ENCODE results near the gene PAPOLB. TPM values are rescaled to one million over a fixed set of nuclear protein-coding genes. Genes with fewer than 3 reads are reported as not detected.
"Not testable (repeated sequence)": the region's sequence is repeated elsewhere in the genome, so short reads cannot be mapped to it uniquely, and the experiment has no call there.

The PAPOLB gene
- total RNA-seq, 1 experiment from 2014 or later: not detected

DNA sequence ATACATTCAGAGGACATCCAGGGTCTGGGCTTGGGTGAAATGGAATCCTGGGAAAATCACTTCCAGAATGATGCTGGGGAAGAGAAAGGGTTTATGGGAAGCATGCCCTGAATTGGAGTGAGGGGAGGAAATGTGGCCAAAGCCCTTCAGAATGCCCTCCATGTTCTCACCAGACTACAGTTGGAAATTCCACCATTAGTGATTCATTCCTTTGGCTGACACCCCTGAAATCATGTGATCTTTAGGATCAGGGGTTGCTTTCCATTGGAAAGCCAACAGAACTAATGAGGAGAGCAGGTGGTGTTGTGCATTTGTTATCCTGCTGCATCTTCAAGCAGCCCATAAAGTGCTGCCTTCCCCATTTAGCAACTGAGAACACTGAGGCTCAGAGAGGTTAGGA lies 42.5 kb upstream of the PAPOLB start:
- DNase-seq (ENCODE audit: unreplicated experiment): no peak
- Mint-ChIP-seq H3K27me3 (ENCODE audit: insufficient read depth, unreplicated experiment) (peaks cover 34% of the 10 kb centered on the region), H3K36me3 (ENCODE audit: insufficient read depth, unreplicated experiment) (no peaks in the 10 kb centered on the region), H3K9me3 (ENCODE audit: unreplicated experiment) (no peaks in the 10 kb centered on the region), H3K27ac (ENCODE audit: low read depth, unreplicated experiment) (no peak overlapping the region), H3K4me1 (ENCODE audit: insufficient read depth, unreplicated experiment) (no peaks in the 10 kb centered on the region), H3K4me3 (ENCODE audit: unreplicated experiment) (no peak overlapping the region)
- TF ChIP-seq, protein P1, sequence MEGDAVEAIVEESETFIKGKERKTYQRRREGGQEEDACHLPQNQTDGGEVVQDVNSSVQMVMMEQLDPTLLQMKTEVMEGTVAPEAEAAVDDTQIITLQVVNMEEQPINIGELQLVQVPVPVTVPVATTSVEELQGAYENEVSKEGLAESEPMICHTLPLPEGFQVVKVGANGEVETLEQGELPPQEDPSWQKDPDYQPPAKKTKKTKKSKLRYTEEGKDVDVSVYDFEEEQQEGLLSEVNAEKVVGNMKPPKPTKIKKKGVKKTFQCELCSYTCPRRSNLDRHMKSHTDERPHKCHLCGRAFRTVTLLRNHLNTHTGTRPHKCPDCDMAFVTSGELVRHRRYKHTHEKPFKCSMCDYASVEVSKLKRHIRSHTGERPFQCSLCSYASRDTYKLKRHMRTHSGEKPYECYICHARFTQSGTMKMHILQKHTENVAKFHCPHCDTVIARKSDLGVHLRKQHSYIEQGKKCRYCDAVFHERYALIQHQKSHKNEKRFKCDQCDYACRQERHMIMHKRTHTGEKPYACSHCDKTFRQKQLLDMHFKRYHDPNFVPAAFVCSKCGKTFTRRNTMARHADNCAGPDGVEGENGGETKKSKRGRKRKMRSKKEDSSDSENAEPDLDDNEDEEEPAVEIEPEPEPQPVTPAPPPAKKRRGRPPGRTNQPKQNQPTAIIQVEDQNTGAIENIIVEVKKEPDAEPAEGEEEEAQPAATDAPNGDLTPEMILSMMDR (IDR thresholded peaks at IDR 0.05; ENCODE audit: unreplicated experiment): no peak
- BruUV-seq (replicated peaks): no TSS peak
- ChIA-PET POLR2A (no interaction called here), CTCF (no interaction called here)
- intact Hi-C loops (cut with micrococcal nuclease): no loop called here

DNA sequence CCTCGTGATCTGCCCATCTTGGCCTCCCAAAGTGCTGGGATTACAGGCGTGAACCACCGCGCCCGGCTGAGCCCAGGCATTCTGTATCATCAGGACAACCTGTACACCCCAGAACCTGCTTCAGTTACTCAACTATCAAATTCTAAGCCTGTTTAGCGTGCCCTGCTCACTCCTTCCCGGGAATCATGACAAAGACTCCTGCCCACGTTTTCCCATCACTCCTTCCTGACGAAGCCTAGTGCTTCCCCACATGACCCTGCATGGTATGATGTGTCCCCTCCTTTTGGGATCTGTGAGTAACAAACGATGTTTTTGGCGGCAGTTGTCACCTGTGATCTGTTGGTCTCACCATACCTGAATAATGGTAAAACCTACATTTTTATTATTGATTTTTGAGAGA lies 33.9 kb upstream of the PAPOLB start:
- intact Hi-C loops (cut with micrococcal nuclease): no loop called here
- no peaks in the 10 kb centered on the region for H3K4me1 Mint-ChIP-seq (ENCODE audit: insufficient read depth, unreplicated experiment)
- H3K27me3 Mint-ChIP-seq (ENCODE audit: insufficient read depth, unreplicated experiment): no peaks in the 10 kb centered on the region
- TF ChIP-seq, protein P1 (IDR thresholded peaks at IDR 0.05; ENCODE audit: unreplicated experiment): no peak
- ChIA-PET POLR2A (no interaction called here), CTCF (interaction anchor here (0.7 kb wide), 1 partner anchor 85 kb away, joined by 3 read pairs; no protein-coding TSS in a partner anchor)
- H3K27ac Mint-ChIP-seq (ENCODE audit: low read depth, unreplicated experiment): no peak overlapping the region
- no peaks in the 10 kb centered on the region for H3K36me3 Mint-ChIP-seq (ENCODE audit: insufficient read depth, unreplicated experiment)
- BruUV-seq (replicated peaks): no TSS peak
- H3K4me3 Mint-ChIP-seq (ENCODE audit: unreplicated experiment): no peak overlapping the region
- no peaks in the 10 kb centered on the region for H3K9me3 Mint-ChIP-seq (ENCODE audit: unreplicated experiment)
- DNase-seq (ENCODE audit: unreplicated experiment): no peak

DNA sequence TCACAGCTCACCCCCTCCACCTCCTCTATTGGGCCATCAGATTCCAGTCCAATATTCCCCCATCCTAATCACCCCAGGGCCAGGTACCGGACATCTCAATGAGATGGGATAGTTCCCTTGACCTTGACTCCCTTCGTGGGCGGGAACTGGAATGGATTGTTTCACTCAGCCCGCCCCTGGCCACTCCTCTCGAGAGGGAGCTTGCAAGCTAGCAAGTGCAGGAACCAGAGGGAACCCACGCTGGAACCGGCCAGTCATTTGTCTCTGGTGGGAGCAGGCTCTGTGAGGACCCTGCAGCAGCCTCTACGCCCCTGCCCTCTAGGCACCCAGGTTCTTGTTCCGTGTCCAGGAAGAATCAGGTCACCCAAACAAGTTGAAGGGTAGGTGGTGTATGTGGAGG lies 32.7 kb upstream of the PAPOLB start:
- ChIA-PET POLR2A (no interaction called here), CTCF (interaction anchor here (0.6 kb wide), 1 partner anchor 101 kb away, joined by 3 read pairs; no protein-coding TSS in a partner anchor)
- no peaks in the 10 kb centered on the region for H3K27me3 Mint-ChIP-seq (ENCODE audit: insufficient read depth, unreplicated experiment)
- H3K9me3 Mint-ChIP-seq (ENCODE audit: unreplicated experiment): no peaks in the 10 kb centered on the region
- intact Hi-C loops (cut with micrococcal nuclease): no loop called here
- no peak for DNase-seq (ENCODE audit: unreplicated experiment)
- no peak overlapping the region for H3K4me3 Mint-ChIP-seq (ENCODE audit: unreplicated experiment)
- H3K36me3 Mint-ChIP-seq (ENCODE audit: insufficient read depth, unreplicated experiment): no peaks in the 10 kb centered on the region
- no TSS peak for BruUV-seq (replicated peaks)
- no peak overlapping the region for H3K27ac Mint-ChIP-seq (ENCODE audit: low read depth, unreplicated experiment)
- no peaks in the 10 kb centered on the region for H3K4me1 Mint-ChIP-seq (ENCODE audit: insufficient read depth, unreplicated experiment)
- TF ChIP-seq, protein P1 (IDR thresholded peaks at IDR 0.05; ENCODE audit: unreplicated experiment): no peak

DNA sequence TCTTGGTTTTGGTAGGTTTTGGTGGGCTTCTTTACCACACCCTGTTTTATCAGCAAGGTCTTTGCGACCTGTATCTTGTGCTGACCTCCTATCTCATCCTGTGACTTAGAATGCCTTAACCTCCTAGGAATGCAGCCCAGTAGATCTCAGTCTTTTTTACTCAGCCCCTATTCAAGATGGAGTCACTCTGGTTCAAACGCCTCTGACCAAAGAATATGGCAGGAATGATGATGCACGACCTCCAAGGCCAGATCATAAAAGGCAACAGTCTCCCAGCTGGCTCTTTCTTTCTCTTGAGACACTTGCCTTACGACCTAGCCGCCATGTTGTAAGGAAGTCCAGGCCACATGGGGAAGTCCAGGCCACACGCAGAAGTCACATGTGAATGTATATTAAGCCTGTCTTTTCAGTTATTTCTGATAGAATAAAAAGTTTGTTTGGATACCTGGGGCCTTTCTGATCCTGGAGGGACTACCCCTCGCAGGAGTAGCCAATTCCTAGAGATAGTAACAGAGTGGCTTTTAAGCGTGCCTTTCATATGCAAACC lies 32.2 kb upstream of the PAPOLB start:
- no peak for DNase-seq (ENCODE audit: unreplicated experiment)
- Mint-ChIP-seq H3K27me3 (ENCODE audit: insufficient read depth, unreplicated experiment) (no peaks in the 10 kb centered on the region), H3K9me3 (ENCODE audit: unreplicated experiment) (no peaks in the 10 kb centered on the region), H3K4me3 (ENCODE audit: unreplicated experiment) (no peak overlapping the region), H3K4me1 (ENCODE audit: insufficient read depth, unreplicated experiment) (no peaks in the 10 kb centered on the region), H3K36me3 (ENCODE audit: insufficient read depth, unreplicated experiment) (no peaks in the 10 kb centered on the region), H3K27ac (ENCODE audit: low read depth, unreplicated experiment) (no peak overlapping the region)
- TF ChIP-seq, protein P1 (IDR thresholded peaks at IDR 0.05; ENCODE audit: unreplicated experiment): no peak
- BruUV-seq (replicated peaks): no TSS peak
- ChIA-PET POLR2A (no interaction called here), CTCF (interaction anchor here (0.6 kb wide), 1 partner anchor 102 kb away, joined by 3 read pairs; no protein-coding TSS in a partner anchor)
- intact Hi-C loops (cut with micrococcal nuclease): no loop called here

DNA sequence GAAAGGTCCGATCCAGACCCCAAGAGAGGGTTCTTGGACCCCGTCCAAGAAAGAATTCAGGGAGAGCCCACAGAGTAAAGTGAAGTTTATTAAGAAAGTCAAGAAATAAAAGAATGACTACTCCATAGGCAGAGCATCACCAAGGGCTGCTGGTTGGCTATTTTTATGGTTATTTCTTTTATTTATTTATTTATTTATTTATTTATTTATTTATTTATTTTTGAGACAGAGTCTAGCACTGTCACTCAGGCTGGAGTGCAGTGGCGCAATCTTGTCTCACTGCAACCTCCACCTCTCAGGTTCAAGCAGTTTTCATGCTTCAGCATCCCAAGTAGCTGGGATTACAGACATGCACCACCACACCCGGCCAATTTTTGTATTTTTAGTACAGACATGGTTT lies 31.4 kb upstream of the PAPOLB start:
- H3K4me3 Mint-ChIP-seq (ENCODE audit: unreplicated experiment); CTCF ChIA-PET; intact Hi-C loops (cut with micrococcal nuclease); H3K27me3 Mint-ChIP-seq (ENCODE audit: insufficient read depth, unreplicated experiment); H3K36me3 Mint-ChIP-seq (ENCODE audit: insufficient read depth, unreplicated experiment); H3K9me3 Mint-ChIP-seq (ENCODE audit: unreplicated experiment); POLR2A ChIA-PET; H3K4me1 Mint-ChIP-seq (ENCODE audit: insufficient read depth, unreplicated experiment); BruUV-seq (replicated peaks); DNase-seq (ENCODE audit: unreplicated experiment); H3K27ac Mint-ChIP-seq (ENCODE audit: low read depth, unreplicated experiment): not testable (repeated sequence)

DNA sequence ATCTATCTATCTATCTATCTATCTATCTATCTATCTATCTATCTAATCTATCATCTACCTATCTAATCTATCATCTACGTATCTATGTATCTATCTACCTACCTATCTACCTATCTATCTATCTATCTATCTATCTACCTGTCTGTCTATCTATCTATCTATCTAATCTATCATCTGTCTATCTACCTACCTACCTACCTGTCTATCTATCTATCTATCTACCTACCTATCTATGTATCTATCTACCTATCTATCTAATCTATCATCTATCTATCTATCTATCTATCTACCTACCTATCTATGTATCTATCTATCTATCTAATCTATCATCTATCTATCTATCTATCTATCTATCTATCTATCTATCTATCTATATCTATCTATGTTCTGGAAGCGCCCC lies 29.7 kb upstream of the PAPOLB start:
- H3K27ac Mint-ChIP-seq (ENCODE audit: low read depth, unreplicated experiment); H3K36me3 Mint-ChIP-seq (ENCODE audit: insufficient read depth, unreplicated experiment); DNase-seq (ENCODE audit: unreplicated experiment); H3K4me1 Mint-ChIP-seq (ENCODE audit: insufficient read depth, unreplicated experiment); H3K27me3 Mint-ChIP-seq (ENCODE audit: insufficient read depth, unreplicated experiment); H3K9me3 Mint-ChIP-seq (ENCODE audit: unreplicated experiment); BruUV-seq (replicated peaks); CTCF ChIA-PET; H3K4me3 Mint-ChIP-seq (ENCODE audit: unreplicated experiment); intact Hi-C loops (cut with micrococcal nuclease); POLR2A ChIA-PET: not testable (repeated sequence)
